Measurements from ENCODE around the gene SMPD1.
A peak's percentile ranks its signal among the peaks of the same experiment; 100 is the strongest.

The SMPD1 gene

GRCh38 chr11:6411594-6412031 is 21.3 kb downstream of the SMPD1 start:
- no peak overlapping the region for H3K27ac ChIP-seq
- no peak overlapping the region for H3K4me3 ChIP-seq (ENCODE audit: low read depth, low read length)
- TF ChIP-seq, protein P1, sequence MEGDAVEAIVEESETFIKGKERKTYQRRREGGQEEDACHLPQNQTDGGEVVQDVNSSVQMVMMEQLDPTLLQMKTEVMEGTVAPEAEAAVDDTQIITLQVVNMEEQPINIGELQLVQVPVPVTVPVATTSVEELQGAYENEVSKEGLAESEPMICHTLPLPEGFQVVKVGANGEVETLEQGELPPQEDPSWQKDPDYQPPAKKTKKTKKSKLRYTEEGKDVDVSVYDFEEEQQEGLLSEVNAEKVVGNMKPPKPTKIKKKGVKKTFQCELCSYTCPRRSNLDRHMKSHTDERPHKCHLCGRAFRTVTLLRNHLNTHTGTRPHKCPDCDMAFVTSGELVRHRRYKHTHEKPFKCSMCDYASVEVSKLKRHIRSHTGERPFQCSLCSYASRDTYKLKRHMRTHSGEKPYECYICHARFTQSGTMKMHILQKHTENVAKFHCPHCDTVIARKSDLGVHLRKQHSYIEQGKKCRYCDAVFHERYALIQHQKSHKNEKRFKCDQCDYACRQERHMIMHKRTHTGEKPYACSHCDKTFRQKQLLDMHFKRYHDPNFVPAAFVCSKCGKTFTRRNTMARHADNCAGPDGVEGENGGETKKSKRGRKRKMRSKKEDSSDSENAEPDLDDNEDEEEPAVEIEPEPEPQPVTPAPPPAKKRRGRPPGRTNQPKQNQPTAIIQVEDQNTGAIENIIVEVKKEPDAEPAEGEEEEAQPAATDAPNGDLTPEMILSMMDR (IDR thresholded peaks at IDR 0.05; ENCODE audit: low read depth, low read length) = no peak
- H3K36me3 ChIP-seq = peaks cover 6% of the 10 kb centered on the region; the same call in 1 of the 2 replicates
- no peaks in the 10 kb centered on the region for H3K9me3 ChIP-seq (ENCODE audit: severe bottlenecking)
- H3K27me3 ChIP-seq (ENCODE audit: insufficient read depth, low read depth, severe bottlenecking) = no peaks in the 10 kb centered on the region
- no peak for DNase-seq

DNA sequence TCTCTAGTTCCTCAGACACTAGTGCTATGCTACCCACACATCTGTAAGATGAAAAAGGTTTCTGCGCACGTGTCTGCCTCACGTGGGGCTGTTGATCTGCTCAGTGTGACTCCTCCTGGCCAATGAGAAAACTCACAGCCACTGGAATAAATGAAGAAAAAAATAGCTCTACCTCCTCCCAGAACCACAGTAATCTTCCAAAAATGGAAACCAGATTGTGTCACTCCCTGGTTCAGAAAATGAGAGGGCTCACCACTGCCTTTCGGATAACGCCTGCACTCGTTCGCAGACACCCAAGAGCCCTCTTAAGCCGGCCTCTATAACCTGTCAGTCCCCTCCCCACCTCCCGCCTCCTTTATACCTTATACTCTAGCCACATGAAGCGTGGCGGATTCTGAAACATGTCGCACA is 23.5 kb downstream of the SMPD1 start:
- Histone ChIP-seq H3K27ac (no peak overlapping the region), H3K4me3 (ENCODE audit: low read depth, low read length) (no peak overlapping the region), H3K9me3 (ENCODE audit: severe bottlenecking) (no peaks in the 10 kb centered on the region), H3K27me3 (ENCODE audit: insufficient read depth, low read depth, severe bottlenecking) (no peaks in the 10 kb centered on the region), H3K36me3 (peaks cover 6% of the 10 kb centered on the region; the same call in 1 of the 2 replicates)
- DNase-seq = no peak
- TF ChIP-seq, protein P1 (IDR thresholded peaks at IDR 0.05; ENCODE audit: low read depth, low read length) = no peak

DNA sequence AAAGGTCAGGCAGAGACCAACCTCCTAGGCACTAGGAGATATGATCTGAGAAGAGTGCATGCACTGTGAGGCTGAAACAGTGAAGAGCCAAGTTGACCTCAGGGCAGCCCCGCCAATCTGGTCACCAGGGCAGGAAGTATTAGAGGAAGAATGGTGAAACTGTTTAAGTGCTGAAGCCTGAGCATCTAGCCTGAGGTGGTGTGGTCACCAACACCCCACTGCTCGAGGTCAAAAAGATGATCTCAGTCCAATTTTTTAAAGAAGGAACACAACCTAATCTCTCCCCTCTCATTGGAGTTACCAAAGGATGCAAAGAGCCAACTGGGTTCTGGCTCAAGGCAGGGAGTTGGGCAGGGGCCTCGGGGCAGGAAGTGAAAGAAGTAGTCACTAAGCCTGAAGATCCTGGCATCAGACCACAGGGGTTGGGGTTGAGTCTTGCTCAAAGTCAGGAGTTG is 24.6 kb downstream of the SMPD1 start:
- no peaks in the 10 kb centered on the region for H3K27me3 ChIP-seq (ENCODE audit: insufficient read depth, low read depth, severe bottlenecking)
- peaks cover 6% of the 10 kb centered on the region; the same call in 1 of the 2 replicates for H3K36me3 ChIP-seq
- H3K4me3 ChIP-seq (ENCODE audit: low read depth, low read length) = no peak overlapping the region
- DNase-seq = no peak
- TF ChIP-seq, protein P1 (IDR thresholded peaks at IDR 0.05; ENCODE audit: low read depth, low read length) = no peak
- no peaks in the 10 kb centered on the region for H3K9me3 ChIP-seq (ENCODE audit: severe bottlenecking)
- no peak overlapping the region for H3K27ac ChIP-seq

DNA sequence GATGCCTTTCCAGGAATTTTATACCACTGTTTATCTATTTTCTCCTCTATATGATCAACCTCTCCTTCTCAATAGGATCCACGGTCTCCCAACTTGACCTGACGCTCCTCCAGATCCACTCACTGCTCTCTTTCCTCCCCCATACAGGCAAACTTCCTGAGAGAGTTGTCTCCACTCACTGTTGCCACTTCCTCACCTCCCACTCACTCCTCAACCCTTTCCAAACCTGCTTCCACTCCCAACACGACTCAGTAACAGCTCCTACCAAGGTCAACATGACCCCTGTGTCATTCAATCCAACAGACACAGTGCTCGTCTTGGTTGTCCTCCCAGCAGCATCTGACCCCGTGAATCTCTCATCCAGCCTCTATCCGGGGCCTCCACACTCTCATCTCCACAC is 25.5 kb downstream of the SMPD1 start:
- H3K27me3 ChIP-seq (ENCODE audit: insufficient read depth, low read depth, severe bottlenecking) = no peaks in the 10 kb centered on the region
- no peak overlapping the region for H3K27ac ChIP-seq

DNA sequence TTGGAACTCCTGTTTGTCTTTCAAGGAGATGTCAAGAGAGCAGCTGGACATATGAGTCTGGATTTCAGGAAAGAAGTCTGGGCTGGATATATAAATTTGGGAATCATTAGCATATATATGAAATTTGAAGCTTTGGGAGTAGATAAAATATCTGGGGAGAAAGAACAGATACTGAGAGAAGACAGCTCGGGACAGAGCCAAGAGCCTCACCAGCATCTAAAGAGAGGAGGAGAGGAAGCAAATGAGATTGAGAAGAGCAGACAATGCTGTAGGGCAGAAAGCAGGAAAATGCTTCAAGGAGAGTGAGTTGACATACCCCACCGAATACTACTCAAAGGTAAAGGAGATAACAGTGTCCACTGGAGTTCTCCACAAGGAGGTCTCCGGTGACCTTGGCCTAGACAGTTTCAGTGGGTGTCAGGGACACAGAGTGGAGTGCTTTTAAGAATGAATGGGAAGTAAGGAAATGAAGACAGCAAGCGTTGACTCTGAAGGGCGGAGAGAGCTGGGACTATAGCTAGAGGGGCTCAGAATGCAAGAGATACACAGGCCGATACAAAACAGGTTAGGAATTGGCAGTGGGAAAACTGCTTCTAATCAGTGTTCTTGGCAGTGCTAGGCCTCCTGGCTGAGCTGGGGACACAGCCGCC is 27.8 kb downstream of the SMPD1 start:
- H3K4me3 ChIP-seq (ENCODE audit: low read depth, low read length) = peak overlapping the region; percentile 82
- H3K27me3 ChIP-seq (ENCODE audit: insufficient read depth, low read depth, severe bottlenecking) = no peaks in the 10 kb centered on the region
- no peak for DNase-seq
- H3K9me3 ChIP-seq (ENCODE audit: severe bottlenecking) = no peaks in the 10 kb centered on the region
- H3K36me3 ChIP-seq = peaks cover 2% of the 10 kb centered on the region; the same call in 1 of the 2 replicates
- TF ChIP-seq, protein P1 (IDR thresholded peaks at IDR 0.05; ENCODE audit: low read depth, low read length) = no peak
- no peak overlapping the region for H3K27ac ChIP-seq

More for the DNA sequence above, 25.5 kb downstream of the SMPD1 start:
- H3K36me3 ChIP-seq = peaks cover 2% of the 10 kb centered on the region; the same call in 1 of the 2 replicates
- TF ChIP-seq, protein P1 (IDR thresholded peaks at IDR 0.05; ENCODE audit: low read depth, low read length) = no peak
- no peaks in the 10 kb centered on the region for H3K9me3 ChIP-seq (ENCODE audit: severe bottlenecking)
- DNase-seq = no peak
- no peak overlapping the region for H3K4me3 ChIP-seq (ENCODE audit: low read depth, low read length)

Data from WERI-Rb-1 (cell line).